Pancreas (tissue), 10 donors: Measurements from ENCODE around the gene CEACAM1. TPM values are rescaled to one million over a fixed set of nuclear protein-coding genes. Genes with fewer than 3 reads are reported as not detected.

Experiments used
- ATAC-seq, 4 donors: fragments of 200-7000 bp; cut with Tn5 transposase; one replicate each; pipeline versions ENCODE4 v1.8.0 to v1.9.1; 2020; ENCODE audit warnings: mild to moderate bottlenecking in 4 of 4, moderate library complexity in 4 of 4
- DNase-seq, 6 donors: peaks; one replicate each; pipeline ENCODE4 v3.0.0-alpha.2; 2020
- FAIRE-seq: peaks from 2 replicates; lab custom pipeline; 2012; peaks lifted over from hg19 to GRCh38; lab: Jason Lieb, UNC
- H3K27ac ChIP-seq, 4 donors: fragments of 200-600 bp; sonication (generic); 1 replicate in 3 of 4; 2 replicates in 1 of 4; pipeline versions ENCODE4 v1.5.0 to v1.8.0; 2020
- H3K27me3 ChIP-seq, 4 donors: fragments of 200-600 bp; one replicate each; pipeline ENCODE4 v1.8.0; 2021
- H3K36me3 ChIP-seq, 3 donors: fragments of 200-600 bp; sonication (generic) in 1 of 3; one replicate each; pipeline versions ENCODE4 v1.5.0 to v1.8.0; 2020 to 2021
- H3K4me1 ChIP-seq, 3 donors: fragments of 200-600 bp; one replicate each; pipeline ENCODE4 v1.8.0; 2021
- H3K4me3 ChIP-seq, 4 donors: fragments of 200-600 bp; sonication (generic) in 2 of 4; one replicate each; pipeline versions ENCODE4 v1.5.0 to v1.8.0; 2020 to 2021
- H3K9me3 ChIP-seq, 4 donors: fragments of 200-600 bp; one replicate each; pipeline ENCODE4 v1.8.0; 2021
- CTCF ChIP-seq, 4 donors: fragments of 200-600 bp; sonication (generic) in 3 of 4; IDR thresholded peaks; one replicate each; pipeline versions ENCODE4 v1.5.0 to v1.8.0; 2021; ENCODE audit warnings: antibody characterized with exemption in 4 of 4
- WGBS, 2 donors: extraction: QIAGEN DNeasy Blood & Tissue Kit; methylation state at CpG; one replicate each; pipeline ENCODE4 v1.1.7; 2013; 5-methylcytosine and 5-hydroxymethylcytosine counted together
- intact Hi-C, 3 donors: fragments of 100-400 bp; cut with DNase I; formaldehyde crosslinking; loops; one replicate each; pipeline versions ENCODE4 v1.11.1 to v1.14.2; 2022
- polyA plus RNA-seq, 2 donors: library from polyadenylated mRNA; stranded (reverse); fragments of 200-250 nt; gene quantifications; one replicate each; pipeline ENCODE4 v1.2.3, GENCODE V29; 2013
- total RNA-seq, 6 donors: library from RNA; stranded (reverse); fragmentation: NEBNext Ultra II Directional in 4 of 6; extraction: Animal tissue kit (Norgen Biotek cat#: 25700) in 4 of 6; gene quantifications; one replicate each; pipeline versions ENCODE4 v1.2.1 to v1.2.4, GENCODE V29; 2021 to 2023
- donor health status: healthy with polysubstance abuse.
- donor health status: DM: no; HTN: no; CAD: no; lungs with moderate emphysema.
- donor health status: DM: no; HTN: no; CAD: no.
- donor health status: control.
- donor health status: control.
- donor health status: Bipolar disorder and iron deficiency.
- donor health status: DM: yes; HTN: yes; CAD: no.
- donor health status: DM: no; HTN: no; CAD: no.
- donor health status: DM: no; HTN: no; CAD: no.
- donor health status: DM: yes; HTN: yes; CAD: no.

The CEACAM1 gene
- total RNA-seq (1 to 10 TPM; 1.3 to 7.0 (median 1.7) TPM), polyA plus RNA-seq (1 to 10 TPM; 2.1 to 7.2 TPM)

GRCh38 chr19:42528354-42529247 lies at the start of gene CEACAM1:
Gene CEACAM1, minus strand, starts transcription at chr19:42528481. Its CDS starts 107 bp downstream, at chr19:42528374.
- H3K9me3 ChIP-seq: no peaks in the 10 kb centered on the region
- peak within 1 kb of the TSS in 1 of 4 donors; percentile 13 for H3K4me3 ChIP-seq
- intact Hi-C loops: loop anchor here in 1 of 3 donors (5.0 kb wide), 1 partner anchor 76 kb away; no protein-coding TSS in a partner anchor
- peak; percentile 35 to 90 (median 81) for ATAC-seq
- peak in 1 of 6 donors; percentile 35 for DNase-seq
- H3K27ac ChIP-seq: peak within 1 kb of the TSS in 3 of 4 donors; percentile 38 to 62 (median 53)
- H3K36me3 ChIP-seq: no peaks in the 10 kb centered on the region
- FAIRE-seq: no peak
- no peak for TF ChIP-seq CTCF (IDR thresholded peaks at IDR 0.05)
- 52 to 60% methylated on average over 7 of the region's 7 CpGs for WGBS, 2 donors
- peaks cover 0 to 3% (median 0%) of the 10 kb centered on the region in 3 donors for H3K4me1 ChIP-seq
- H3K27me3 ChIP-seq: no peaks in the 10 kb centered on the region

GRCh38 chr19:42577016-42577415 lies 48.7 kb upstream of the CEACAM1 start:
- FAIRE-seq (peak; percentile 78), DNase-seq (no peak), ATAC-seq (no peak)
- no peak for TF ChIP-seq CTCF (IDR thresholded peaks at IDR 0.05)
- Histone ChIP-seq H3K4me3 (no peak overlapping the region), H3K27me3 (peaks cover 0 to 3% (median 0%) of the 10 kb centered on the region in 4 donors), H3K27ac (no peak overlapping the region), H3K4me1 (no peaks in the 10 kb centered on the region), H3K36me3 (no peaks in the 10 kb centered on the region), H3K9me3 (no peaks in the 10 kb centered on the region)
- WGBS, 2 donors: 40 to 65% methylated on average over 1 of the region's 1 CpG
- intact Hi-C loops: no loop called here

GRCh38 chr19:42576241-42576640 lies 48.0 kb upstream of the CEACAM1 start:
- H3K27me3 ChIP-seq: peaks cover 0 to 3% (median 0%) of the 10 kb centered on the region in 4 donors
- H3K27ac ChIP-seq: no peak overlapping the region
- H3K4me3 ChIP-seq: no peak overlapping the region
- ATAC-seq (no peak), DNase-seq (no peak), FAIRE-seq (no peak)
- no peak for TF ChIP-seq CTCF (IDR thresholded peaks at IDR 0.05)
- no peaks in the 10 kb centered on the region for H3K36me3 ChIP-seq
- WGBS, 2 donors: 58 to 80% methylated on average over 2 of the region's 2 CpGs
- H3K9me3 ChIP-seq: no peaks in the 10 kb centered on the region
- H3K4me1 ChIP-seq: no peaks in the 10 kb centered on the region
- intact Hi-C loops: no loop called here

GRCh38 chr19:42573642-42574041 lies 45.4 kb upstream of the CEACAM1 start:
- H3K36me3 ChIP-seq: no peaks in the 10 kb centered on the region
- intact Hi-C loops: no loop called here
- WGBS, 2 donors: 28 to 30% methylated on average over 1 of the region's 1 CpG
- DNase-seq (no peak), FAIRE-seq (no peak), ATAC-seq (no peak)
- H3K4me1 ChIP-seq: no peaks in the 10 kb centered on the region
- H3K27me3 ChIP-seq: peaks cover 0 to 3% (median 0%) of the 10 kb centered on the region in 4 donors
- no peak for TF ChIP-seq CTCF (IDR thresholded peaks at IDR 0.05)
- H3K9me3 ChIP-seq: no peaks in the 10 kb centered on the region
- H3K4me3 ChIP-seq: no peak overlapping the region
- H3K27ac ChIP-seq: no peak overlapping the region
